ENCODE data around the gene IFIT3. TPM values are rescaled to one million over a fixed set of nuclear protein-coding genes. Genes with fewer than 3 reads are reported as not detected.
"Not testable (repeated sequence)": the region's sequence is repeated elsewhere in the genome, so short reads cannot be mapped to it uniquely, and the experiment has no call there.

The IFIT3 gene
- polyA plus RNA-seq, 1 donor, result 8.2 TPM

DNA sequence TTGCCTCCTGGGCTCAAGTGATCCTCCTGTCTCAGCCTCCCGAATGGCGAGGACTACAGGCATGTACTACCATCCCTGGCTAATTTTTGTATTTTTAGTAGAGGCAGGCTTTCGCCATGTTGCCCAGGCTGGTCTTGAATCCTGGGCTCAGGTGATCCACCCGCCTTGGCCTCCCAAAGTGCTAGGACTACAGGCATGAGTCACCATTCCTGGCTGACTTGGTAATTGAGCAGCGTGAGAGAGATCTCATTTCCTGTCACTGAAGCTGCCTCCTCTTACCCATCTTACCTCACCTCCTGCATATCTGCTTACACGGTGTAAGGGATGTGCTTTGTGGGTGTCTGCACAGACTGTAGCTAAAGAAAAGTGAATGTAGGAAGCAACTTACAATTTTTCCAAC is 9.7 kb downstream of the IFIT3 start:
- DNase-seq, result no peak

DNA sequence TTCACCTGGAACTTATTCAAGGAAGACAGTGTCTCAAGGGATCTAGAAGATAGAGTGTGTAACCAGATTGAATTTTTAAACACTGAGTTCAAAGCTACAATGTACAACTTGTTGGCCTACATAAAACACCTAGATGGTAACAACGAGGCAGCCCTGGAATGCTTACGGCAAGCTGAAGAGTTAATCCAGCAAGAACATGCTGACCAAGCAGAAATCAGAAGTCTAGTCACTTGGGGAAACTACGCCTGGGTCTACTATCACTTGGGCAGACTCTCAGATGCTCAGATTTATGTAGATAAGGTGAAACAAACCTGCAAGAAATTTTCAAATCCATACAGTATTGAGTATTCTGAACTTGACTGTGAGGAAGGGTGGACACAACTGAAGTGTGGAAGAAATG is 10.9 kb downstream of the IFIT3 start:
- no peak for DNase-seq

DNA sequence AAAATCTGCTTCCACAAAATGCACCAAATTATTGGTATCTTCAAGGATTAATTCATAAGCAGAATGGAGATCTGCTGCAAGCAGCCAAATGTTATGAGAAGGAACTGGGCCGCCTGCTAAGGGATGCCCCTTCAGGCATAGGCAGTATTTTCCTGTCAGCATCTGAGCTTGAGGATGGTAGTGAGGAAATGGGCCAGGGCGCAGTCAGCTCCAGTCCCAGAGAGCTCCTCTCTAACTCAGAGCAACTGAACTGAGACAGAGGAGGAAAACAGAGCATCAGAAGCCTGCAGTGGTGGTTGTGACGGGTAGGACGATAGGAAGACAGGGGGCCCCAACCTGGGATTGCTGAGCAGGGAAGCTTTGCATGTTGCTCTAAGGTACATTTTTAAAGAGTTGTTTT is 12.1 kb downstream of the IFIT3 start:
- DNase-seq, result no peak

DNA sequence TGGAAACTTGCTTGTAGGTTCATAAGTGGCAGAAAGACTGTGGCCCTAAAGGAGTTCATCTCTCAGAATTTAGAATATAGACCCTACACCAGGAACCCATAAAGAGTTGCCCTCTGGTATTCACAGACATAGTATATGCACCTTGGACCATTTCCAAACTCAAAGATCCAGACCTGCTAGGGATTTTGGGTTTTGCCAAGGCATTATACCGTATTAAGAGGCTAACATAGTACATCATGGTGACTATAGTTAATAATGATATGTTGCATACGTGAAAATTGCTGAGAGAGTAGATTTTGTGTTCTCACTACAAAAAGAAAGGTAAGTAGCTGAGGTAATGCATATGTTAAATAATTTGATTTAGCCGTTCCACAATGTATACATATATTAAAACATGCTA is 13.9 kb downstream of the IFIT3 start:
- DNase-seq, result no peak

DNA sequence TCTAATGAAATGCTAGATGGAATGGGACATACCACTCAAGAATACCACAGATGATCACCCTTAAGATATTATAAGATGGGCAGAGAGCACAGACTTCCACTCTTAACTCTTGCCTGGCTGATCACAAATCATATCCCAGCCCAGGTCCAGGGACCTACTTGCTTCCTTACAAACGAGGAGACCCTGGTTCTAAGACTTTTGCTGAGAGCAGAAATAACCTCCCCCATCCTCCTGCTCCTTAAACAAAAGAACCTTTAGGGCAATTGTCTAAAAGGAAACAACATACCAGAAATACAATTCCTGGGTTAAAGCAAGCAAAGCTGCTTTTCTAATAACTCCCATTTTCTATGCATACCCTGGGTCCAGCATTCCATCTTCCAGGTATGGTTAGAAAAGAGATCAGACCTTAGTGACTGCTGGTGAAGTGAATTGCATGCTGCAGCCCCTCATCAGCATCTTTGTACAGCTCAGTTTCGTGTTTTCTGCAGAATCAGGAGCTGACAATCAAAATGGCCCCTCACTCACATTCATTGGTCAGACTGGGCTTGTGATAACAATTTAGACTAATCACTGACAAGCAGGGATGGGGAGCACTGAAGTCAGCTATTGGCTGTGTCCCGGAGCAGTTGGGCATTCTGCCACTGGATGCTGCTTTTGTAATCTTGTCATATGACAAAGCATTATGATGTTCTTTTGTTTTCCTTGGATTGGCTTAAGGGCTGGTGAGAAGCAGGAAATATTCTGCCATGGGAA is 14.6 kb downstream of the IFIT3 start:
- no peak for DNase-seq

DNA sequence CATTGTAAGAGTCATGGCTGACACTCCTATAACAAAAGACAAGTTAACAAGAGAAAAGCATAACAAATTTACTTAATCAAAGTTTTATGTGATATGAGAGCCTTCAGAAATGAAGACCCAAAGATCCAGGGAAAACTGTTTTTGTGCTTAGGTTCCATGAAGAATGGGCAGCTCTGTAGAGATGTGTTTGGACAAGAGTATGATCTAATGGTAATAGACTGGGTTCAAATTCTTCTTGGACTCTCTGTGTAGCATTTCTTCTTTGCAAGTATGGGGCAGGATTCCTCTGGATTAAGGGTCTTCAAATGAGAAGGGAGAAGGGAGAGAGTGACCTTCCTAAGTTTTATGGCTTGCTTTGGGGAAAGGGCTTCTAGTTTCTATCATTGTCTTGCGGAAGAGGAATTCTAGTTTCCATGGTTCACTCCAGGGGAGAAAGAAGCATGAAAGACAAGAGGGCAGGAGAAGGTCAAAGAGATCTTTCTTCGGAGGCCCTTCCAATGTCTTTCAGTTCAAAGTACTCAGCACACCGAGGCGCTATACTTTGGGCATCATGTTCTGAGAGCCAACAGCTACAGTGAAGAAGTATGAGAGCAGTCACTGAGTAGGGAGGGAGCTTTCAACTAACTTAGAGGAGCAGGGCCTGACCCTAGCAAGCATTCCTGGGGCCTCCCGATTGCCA is 15.4 kb downstream of the IFIT3 start:
- no peak for DNase-seq

DNA sequence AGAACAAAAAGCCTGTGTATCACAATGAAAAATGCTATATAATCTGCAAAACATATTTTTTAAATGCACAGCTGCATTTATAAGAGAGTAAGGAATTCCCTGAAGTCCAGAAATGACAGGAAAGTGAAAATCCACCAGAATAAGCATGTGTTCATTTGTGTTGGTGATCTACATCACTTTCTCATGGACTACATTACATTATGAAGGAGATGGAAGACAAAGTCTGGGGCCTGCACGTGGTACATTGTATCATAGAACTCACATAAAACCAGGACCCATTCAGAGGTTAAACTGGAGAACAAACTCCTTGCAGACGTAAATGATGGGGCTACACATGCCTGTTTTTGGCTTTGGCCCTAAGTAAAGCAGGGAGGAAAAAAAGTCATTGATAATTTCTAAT is 16.4 kb downstream of the IFIT3 start:
- no peak for DNase-seq

DNA sequence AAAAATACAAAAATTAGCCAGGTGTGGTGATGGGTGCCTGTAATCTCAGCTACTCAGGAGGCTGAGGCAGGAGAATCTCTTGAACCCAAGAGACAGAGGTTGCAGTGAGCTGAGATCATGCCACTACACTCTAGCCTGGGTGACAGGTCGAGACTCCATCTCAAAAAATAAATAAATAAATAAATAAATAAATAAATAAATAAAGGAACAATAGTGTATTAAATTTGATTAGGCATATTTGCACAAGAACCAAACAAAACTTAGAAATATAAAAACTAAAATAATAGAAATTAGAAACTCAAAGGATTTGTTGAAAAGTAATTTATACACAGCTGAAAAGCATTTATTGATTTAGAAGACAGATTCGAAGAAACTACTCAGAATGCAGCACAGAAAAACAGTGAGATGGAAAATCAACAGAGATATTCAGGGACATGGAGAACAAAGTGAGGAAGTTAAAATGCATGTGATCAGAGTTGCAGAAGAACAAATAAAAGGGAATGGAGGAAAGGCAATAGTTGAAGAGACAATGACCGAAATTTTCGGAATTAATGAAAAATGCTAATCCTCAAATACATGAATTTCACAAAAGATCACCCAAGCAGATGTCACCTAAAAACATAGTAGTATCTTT is 17.7 kb downstream of the IFIT3 start:
- DNase-seq, result no peak

DNA sequence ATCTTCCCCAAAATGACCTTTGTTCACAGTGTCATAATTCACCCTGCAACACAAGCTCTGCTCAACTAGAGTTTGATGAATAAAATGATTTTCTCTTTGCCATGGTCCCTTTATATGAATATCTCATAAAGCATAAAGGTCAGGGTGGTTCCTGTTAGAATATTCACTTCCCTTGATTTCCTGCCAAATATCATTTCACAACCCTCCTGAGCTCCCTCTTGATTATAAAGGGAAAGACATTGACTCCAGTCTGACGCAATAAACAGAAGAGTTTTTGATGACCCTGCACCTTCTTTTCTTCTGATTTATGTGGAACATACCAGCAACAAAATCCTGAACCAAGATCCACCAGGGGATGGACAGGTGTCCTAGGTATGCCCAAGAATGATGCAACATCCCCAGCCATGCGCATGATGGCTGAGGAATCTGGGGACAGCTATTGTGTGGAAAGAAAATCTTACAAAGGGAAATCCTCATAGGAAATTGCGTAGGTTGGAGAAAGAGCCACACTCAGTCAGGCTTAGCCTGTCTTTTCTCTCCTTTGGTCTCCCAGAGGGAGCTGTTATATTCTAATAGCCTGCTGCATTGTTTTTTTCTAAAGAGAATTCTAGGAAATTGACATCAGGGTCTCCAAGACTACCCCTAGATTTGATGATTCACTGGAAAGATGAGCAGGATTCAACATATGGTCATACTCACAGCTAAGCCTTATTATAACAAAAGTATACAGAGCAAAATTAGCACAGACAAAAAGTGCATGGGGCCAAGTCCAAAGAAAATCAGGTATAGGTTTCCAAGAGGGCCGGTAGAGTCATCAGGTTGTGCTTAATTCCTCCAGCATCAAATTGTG is 18.8 kb downstream of the IFIT3 start:
- no peak for DNase-seq

DNA sequence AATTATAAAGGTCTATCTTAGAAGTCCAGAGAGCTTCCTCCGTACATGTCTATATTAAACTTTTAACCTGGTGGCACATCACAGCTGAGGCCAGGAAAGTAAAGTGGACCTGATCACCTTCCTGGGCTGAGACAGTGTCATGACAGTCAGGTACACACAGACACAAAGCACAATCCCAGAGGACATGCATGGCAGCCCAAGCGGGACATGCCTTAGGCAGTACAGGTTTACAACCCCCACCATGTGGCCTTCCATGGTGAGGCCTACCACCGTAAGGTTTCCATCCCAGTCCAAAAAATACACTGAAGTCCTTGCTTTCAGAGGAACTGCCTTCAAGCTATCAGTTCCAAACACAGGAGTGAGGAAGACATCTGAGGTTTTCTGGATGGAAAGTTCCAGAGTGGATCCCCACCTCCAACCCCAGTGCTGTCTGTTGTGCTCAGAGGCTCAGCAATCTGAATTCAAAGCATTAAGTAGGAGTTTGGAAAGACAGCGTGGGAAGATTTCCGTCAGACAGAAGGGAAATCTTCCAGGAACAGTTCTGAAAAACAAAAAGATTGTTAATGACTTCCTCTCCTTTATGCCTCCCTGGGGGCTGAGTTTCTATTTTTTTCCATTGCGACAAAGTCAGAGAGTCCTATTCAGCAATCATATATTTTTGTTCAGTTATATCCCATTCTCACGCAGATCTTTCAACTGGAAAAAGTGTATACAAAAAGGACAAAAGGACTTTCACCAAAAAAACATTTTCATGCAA is 20.1 kb downstream of the IFIT3 start:
- no peak for DNase-seq

DNA sequence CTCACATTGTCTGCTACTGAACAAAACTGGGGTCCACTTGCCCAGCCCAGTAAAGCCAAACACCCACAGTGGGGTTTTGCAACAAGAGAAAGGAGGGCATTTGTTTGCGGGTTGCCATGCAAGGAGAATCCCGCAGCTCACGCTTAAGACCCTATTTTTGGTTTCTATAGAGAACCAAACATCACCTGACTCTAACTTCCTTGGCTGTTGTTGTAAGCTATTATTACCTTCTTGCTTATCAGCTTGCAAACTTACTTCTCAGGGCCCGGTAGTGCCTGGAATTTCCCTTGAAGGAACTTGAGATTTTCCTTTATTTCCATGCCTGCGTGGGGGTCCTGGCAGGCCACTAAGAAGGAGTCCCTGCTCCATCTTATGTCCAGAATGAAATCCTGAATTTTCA is 20.7 kb downstream of the IFIT3 start:
- no peak for DNase-seq

DNA sequence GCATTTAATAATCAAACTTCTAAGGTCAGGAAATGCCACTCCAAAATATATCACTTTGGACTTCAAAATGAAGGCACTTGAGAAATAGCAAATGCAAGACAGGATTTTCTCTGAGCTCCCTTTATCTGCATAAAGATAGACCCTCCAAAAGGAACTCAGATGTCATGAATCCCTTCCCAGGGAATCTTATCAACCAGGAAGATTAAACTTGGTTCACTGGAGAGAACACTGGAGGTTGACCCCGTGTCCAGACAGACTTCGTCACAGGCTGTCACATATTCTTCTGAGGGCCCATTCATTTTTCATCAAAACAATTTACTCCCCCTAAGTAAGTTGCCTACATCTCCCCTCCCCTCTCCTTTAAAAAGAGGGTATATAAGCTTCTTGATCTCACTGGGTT is 21.2 kb downstream of the IFIT3 start:
- no peak for DNase-seq

DNA sequence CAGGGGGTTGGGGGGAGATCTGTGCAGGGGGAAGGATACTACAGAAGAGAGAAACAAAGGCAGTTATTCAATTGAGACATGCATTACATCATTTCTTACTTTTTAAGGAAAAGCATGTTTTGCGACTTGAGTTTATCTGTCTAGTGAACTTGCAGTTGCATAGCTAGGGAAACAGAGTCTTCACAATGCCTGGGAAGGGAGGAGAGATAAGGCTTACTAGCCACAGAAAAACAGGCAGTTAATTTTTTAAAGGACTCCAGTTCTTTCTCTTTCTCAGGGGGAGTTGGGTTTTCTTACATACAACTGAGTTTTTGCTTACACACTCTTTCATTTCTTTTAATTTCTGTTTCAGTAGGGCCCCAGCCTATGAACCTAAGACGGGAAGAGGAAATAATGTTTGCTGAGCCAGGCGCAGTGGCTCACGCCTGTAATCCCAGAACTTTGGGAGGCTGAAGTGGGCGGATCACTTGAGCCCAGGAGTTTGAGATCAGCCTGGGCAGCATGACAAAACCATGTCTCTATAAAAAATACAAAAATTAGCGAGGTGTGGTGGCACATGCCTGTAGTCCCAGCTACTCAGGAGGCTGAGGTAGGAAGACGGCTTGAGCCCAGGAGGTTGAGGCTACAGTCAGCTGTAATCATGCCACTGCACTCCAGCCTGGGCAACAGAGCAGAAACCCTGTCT is 23.0 kb downstream of the IFIT3 start:
- not testable (repeated sequence) for DNase-seq

DNA sequence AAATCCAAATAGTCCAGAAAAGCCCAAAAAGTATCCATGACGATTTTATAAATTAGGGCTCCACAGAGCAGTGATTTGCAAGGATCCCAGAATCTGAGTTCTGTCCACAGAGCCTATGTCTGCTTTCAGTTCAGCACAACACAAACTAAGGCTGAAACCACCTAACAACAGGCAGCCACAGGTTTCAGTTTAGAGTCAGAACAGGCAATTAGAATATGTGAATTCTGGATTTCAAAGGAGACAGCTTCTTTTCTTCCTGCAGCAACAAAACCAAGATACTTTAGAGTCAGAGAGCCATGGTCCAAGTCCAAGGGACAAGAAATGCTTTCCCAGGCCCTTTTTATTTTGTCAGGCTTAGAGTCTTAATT is 23.6 kb downstream of the IFIT3 start:
- DNase-seq, result no peak

DNA sequence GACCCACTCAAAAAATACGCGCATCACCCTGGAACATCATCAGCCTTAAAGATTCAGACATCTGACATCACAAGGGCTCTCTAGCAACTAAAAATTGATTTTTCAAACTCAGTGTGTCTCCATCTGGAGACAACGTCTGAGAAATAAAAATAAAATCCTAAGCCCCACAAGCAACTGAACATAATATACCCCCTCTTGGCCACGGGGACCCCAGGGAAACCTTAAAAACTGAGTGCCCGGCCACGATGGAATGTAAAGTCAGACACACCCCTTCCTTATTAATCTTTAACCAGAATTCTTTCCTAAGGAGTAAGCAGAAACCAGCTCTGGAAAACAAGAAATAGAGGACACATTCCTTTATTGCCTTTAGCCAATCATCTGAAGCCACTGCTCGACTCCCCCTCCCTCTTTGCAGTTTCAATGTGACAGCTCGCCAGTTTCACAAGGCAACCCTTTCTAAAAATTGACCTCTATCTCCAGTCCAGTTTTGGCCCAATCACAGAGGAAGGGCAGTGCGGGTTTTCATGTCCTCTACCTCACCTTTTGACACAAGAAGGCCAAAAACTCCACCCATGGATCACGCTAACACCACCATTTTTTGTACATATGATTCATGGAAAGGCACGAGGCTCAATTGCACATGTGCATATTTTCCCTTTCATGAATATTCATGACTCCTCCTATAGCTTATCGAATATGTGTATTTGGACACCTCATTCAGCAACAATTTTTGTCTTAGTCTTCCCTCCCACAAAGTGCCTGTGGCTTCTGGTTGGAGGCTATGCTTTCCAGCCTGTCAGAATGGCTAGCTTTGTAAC is 24.2 kb downstream of the IFIT3 start:
- DNase-seq, result no peak

DNA sequence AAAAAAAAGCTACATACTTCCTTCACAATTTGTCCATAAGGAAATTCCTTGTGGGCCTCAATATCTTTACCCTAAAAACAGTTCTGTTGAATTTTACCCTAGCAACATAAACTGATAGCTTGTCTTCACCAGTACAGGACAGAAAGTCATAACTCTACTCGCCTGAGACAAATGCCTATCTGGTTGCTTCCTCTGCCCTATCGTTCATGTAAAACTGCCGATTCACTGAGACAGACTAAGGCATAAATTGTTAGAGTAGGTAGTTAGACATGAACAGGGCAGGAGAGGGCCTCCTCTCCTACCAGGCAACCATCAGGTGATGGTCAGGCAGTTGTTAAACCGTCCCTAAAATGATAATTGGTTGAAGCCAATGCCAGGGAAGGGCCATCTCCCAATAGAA is 25.0 kb downstream of the IFIT3 start:
- DNase-seq, result no peak

DNA sequence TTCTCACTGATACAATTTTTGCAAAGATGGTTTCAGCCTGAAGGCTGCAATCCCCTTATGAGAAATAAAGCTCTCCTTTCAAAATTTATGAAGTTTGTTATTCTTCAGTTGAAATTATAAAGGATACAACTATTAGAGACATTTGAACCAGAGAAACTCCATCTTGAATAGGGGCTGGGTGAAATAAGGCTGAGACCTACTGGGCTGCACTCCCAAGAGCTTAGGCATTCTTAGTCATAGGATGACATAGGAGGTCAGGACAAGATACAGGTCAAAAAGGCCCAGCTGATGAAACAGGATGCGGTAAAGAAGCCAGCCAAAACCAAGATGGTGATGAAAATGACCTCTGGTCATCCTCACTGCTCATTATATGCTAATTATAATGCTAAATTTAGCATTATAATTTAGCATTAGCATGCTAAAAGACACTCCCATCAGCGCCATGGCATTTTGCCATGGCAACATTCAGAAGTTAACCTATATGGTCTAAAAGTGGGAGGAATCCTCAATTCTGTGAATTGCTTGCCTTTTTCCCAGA is 27.7 kb downstream of the IFIT3 start:
- no peak for DNase-seq

DNA sequence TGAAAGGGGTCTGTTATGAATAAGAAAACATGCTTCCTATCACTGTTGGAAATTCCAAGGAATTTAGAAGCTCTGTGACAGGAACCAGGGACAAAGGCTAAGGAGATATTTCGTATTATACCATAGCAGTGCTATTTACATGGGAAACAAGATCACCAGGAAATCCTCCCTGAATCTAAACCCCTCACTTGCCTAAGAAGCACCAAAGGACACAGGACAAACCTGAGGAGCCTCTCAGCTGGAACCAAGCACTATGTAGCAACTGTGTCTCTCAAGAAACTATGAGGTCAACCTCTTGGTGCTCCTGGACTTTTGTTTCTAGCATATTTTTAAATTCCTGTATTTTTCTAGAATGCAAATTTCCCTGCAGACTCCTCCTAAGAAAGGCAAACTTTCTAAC is 29.3 kb downstream of the IFIT3 start:
- DNase-seq, result no peak

DNA sequence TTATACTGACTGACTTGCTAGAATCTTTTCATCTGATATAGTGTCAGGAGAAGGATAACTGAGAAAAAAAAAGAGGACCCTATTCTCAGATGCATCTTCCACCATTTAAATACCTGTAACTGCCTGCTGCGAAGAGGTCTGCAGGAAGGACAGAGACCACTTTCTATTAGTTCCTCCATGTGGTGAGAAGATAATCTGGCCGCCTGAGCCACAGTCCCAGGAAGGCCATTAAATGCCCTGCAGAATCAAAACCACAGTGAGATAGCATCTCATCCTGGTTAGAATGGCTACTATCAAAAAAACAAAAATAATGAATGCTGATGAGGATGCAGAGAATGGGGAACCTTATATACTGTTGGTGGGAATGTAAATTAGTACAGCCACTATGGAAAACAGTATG is 30.2 kb downstream of the IFIT3 start:
- DNase-seq, result no peak

DNA sequence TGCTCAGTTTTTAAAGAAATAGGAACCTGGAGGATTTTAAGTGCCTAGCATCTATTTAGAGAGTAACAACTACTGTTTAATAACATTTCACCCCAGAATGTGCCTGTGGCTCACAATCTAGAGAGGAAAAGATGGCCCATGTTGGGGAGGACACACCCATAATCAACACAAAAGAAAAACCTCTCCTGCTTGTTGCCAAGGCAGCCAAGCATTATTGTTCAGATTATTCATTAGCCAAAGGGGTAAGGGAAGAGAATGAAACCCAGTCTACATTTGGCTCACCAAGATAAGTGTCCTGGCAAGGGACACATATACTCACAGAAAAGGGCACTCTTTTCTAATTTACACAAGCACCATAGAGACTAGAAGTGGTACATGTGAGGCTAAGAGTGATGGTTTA is 32.4 kb downstream of the IFIT3 start:
- no peak for DNase-seq

DNA sequence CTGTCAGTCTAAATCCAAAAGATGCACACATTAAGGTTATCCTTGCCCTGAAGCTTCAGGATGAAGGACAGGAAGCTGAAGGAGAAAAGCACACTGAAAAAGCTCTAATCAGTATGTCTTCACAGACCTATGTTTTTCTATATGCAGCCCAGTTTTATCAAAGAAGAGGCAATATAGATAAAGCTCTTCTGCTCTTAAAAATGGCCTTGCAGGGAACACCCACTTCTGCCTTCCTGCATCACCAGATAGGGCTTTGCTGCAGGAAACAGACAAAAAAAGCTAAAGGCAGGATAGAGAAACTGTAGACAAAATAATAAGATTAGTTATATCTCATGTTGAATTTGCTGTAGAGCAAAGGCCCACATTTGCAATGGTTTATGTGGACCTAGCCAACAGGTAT is 35.1 kb downstream of the IFIT3 start:
- DNase-seq, result no peak

Measured in hindlimb muscle (tissue), 1 donor.